ENCODE results near the gene CDH4. TPM values are rescaled to one million over a fixed set of nuclear protein-coding genes. Genes with fewer than 3 reads are reported as not detected.
"Not testable (repeated sequence)": the region's sequence is repeated elsewhere in the genome, so short reads cannot be mapped to it uniquely, and the experiment has no call there.

The CDH4 gene
- total RNA-seq, 1 experiment from 2014 or later: 0.12 TPM

- DNase-seq (ENCODE audit: low read depth): no peak
These were observed 720.8 kb downstream of the CDH4 start for GRCh38 chr20:61972636-61973508.

- no peak for DNase-seq (ENCODE audit: low read depth)
These were observed 721.7 kb downstream of the CDH4 start for GRCh38 chr20:61973515-61974356.

DNA sequence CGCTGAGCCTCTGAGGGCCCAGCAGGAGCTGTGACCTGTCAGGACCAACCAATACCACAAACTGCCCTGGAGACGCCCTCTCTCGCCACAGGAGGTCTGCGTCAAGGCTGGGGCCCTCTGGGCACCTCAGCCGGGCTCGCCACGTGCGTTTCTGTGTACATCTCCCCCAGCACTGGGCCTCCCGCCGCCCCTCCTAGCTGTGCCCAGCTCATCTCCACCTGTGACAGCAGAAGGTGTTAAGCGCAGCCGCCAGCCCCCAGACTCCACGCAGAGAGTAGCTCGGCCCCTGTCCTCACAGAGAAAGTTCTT is 722.2 kb downstream of the CDH4 start:
- DNase-seq (ENCODE audit: low read depth): no peak

DNA sequence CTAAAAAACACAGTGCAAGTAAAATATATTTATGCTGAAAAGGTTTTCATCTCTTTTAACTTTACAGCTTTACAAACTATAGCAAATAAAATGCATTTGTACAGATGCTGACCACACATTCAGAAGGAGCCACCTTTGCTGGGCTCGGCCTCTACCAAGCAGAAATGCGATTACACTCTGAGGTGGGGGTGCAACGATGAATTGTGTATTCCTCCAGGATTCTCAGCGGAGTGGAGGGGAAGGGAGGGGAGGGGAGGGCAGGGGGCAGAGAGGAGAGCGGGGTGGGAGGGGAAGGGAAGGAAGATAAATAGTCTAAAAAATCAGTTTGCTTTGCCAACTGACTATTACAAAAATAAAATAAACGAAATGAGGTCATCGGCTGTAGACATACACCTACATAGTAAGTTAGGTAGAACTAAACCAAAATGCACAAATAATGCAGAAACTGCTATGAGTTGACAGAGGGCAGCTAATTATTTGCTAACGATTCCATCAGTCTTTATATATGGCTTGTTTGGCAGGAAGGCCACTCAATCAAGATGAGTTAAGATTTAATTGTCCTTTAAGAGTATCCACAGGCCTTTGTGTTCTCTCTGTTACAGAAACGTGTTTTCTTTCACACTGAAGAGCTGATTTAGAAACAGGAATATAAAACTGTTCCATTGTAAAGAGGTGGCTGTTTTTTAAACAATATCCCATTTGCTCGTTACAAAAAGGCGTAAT is 723.5 kb downstream of the CDH4 start:
- DNase-seq (ENCODE audit: low read depth): no peak

DNA sequence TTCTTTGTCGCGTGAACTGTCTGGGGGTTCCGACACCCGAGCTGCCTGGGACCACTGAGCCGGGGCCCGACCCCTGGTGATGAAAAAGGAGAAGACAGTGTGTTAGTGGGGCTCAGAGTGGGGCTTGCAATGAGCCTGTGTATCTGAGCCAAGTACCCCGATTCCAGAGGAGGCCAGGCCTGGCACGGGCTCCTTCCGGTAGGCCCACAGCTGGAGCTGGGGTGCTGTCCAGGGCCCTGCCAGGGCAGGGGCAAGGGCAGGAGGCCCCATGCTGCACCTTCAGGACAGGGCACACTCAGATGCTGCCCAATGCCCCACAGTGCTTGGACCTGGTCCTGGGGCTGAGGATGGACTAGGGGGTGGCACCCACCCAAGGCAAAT is 724.2 kb downstream of the CDH4 start:
- no peak for DNase-seq (ENCODE audit: low read depth)

- no peak for DNase-seq (ENCODE audit: low read depth)
These were observed 724.8 kb downstream of the CDH4 start for GRCh38 chr20:61976644-61977418.

DNA sequence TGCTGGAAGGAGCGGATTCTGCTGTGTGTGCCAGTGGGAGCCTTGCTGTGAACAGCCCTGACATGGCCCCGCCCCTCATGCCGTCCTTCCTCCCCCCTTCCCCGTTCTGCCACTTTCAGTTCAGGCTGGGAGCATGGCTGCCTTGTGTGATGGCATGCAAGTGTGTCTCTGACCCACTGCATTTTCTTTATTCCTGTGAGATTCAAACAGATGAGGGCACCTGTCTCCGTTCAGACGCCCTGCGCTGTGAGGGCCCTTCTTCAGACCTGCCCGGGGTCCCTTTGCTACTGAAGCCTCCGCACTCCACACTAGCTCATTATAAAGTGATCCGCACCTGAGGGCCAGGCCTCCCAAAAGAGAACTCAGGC is 725.3 kb downstream of the CDH4 start:
- no peak for DNase-seq (ENCODE audit: low read depth)

DNA sequence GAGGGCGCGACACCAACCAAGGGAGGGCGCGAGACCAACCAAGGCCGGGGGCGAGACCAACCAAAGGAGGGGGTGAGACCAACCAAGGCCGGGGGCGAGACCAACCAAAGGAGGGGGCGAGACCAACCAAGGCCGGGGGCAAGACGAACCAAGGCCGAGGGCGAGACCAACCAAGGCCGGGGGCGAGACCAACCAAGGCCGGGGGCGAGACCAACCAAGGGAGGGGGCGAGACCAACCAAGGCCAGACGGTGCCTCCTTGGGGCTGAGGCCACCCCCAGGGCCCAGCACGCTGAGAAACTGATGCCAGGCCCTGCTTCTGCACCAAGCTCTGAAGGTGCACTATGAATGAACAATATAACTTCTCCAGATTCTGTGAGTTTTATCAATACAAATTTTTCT is 726.4 kb downstream of the CDH4 start:
- DNase-seq (ENCODE audit: low read depth): no peak

DNA sequence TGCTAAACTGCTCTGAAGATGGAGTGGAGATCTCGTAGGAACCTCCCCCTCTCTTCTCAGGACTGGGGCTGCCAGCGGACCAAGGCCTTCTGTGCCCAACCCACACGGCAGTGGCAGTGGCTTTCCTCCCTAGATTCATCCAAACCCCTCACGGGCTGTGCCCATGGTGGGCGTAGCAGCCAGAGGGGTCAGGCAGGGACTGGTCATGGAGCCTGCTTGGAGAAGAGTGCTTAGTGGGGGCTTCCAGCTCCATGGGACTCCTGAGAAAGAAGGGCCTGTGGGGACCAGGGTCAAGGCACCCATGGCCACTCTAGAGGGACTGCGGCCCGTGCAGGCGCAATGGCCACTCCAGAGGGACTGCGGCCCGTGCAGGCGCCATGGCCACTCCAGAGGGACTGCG is 727.0 kb downstream of the CDH4 start:
- DNase-seq (ENCODE audit: low read depth): no peak

DNA sequence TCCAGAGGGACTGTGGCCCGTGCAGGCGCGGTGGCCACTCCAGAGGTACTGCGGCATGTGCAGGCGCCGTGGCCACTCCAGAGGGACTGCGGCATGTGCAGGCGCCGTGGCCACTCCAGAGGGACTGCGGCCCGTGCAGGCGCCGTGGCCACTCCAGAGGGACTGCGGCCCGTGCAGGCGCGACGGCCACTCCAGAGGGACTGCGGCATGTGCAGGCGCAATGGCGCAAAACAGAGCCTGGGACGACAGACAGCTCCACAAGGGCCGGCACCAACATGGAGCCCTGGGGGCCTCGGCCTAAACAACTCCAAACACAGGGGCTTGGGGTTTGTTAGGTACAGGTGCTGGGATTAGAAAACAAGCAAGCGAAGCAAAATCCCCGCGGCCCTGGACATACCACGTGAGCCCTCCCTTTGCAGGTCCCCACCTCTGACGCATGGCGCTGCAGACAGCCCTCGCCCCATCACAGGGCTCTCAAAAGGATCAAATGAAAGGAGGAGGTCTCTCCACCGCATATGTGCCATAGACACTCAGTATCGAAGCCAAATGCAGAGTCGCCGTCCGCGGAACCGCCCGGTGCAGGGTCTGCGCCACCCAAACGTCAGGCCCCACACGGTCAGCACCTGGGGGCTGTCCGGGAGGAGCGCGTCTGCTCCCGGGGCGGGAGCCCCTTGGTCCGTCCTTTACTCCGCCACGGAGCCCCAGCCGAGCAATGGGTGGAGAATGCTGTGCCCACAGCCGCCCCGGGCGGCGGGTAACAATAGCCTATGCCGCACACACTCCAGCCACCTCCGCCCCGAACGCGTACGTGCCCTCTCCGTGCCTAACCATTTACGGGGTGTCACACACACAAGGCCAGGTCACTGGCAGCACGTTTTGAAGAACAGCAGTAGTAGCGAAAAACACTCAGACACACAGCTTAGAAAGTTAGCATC is 727.9 kb downstream of the CDH4 start:
- DNase-seq (ENCODE audit: low read depth): no peak

DNA sequence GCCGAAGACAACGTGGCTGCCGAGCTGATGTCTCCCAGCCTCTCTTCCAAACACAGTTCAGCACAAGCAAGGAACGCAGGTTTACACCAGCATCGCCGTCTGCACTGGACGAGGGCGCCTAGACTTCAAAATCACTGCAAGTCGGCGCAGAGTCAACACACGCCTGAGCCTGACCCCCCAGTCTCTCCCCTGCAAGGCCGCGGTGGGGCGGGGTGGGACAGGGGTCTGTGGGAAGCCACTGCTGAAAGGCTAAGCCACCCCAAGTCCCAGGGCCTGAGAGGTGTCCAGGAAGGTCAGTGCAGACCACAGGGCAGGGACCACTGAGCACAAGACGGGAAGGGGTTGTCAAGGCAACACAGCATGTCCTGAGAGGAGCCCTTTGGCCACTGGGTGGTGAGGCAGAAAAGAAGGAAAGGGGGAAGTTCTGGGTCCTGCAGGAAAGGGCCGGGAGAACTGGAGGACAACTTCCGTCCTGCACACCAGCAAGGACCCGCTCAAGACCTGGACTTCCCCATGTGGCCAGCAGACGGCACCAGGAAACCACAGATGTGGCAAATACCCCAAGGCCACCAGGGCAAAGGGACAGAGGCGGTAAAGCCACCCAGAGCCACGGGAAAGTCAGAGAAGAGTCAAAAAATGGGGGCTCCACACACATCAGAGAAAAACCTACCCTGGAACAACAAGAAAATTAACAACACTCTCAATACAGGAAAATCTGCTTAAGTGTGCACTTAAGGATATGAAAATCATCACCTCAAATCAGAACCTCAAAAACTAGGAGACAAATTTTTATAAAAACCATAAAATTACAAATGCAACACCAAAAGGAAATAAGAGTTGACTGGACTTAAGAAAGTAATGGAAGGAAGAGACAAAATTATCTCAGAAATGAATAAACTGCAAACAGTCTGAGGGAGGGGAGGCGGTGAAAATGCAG is 728.9 kb downstream of the CDH4 start:
- peak; percentile 37 for DNase-seq (ENCODE audit: low read depth)

DNA sequence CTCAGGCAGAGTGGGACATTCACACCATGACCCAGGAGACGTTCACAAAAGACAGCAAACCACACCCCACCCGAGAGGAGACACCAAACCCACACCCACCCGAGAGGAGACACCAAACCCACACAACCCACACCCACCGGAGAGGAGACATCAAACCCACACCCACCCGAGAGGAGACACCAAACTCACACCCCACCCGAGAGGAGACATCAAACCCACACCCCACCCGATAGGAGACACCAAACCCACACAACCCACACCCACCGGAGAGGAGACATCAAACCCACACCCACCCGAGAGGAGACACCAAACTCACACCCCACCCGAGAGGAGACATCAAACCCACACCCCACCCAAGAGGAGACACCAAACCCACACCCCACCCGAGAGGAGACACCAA is 729.6 kb downstream of the CDH4 start:
- not testable (repeated sequence) for DNase-seq (ENCODE audit: low read depth)

DNA sequence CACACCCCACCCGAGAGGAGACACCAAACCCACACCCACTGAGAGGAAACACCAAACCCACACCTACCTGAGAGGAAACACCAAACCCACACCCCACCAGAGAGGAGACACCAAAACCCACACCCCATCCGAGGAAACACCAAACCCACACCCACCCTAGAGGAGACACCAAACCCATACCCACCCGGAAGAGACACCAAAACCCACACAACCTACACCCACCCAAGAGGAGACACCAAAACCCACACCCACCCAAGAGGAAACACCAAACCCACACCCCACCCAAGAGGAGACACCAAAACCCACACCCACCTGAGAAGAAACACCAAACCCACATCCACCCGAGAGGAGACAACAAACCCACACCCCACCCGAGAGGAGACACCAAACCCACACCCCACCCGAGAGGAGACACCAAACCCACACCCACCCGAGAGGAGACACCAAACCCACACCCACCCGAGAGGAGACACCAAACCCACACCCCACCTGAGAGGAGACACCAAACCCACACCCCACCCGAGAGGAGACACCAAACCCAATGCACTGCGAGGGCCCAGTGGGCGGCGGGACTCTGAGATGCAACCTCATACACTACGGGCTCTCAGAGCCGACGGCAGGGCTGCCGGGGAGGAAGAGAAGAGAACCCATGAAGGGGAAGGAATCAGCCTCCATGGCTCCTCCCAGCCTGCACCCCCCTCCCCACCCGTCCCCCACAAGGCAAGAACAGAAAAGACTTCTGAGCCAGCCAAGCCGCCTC is 730.3 kb downstream of the CDH4 start:
- DNase-seq (ENCODE audit: low read depth): no peak

- DNase-seq (ENCODE audit: low read depth): no peak
These were observed 730.9 kb downstream of the CDH4 start for GRCh38 chr20:61982951-61983315.

DNA sequence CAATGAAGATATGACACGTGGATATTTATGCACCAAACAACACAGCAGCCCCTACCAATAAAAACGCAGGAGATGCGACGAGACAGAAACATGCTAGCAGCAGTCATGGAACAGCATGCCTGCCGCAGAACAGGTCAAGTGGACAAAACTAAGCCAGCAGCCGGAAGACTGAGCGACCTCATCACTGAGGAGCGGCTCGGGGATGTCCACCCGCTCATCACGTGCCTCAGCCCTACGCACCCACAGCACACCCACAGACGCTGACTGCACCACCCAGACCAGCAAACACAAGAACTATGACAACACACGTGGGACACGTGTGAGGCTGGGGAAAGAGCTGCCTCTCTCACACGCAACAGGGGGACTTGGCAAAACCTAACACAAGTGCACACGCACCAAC is 731.9 kb downstream of the CDH4 start:
- DNase-seq (ENCODE audit: low read depth): no peak

DNA sequence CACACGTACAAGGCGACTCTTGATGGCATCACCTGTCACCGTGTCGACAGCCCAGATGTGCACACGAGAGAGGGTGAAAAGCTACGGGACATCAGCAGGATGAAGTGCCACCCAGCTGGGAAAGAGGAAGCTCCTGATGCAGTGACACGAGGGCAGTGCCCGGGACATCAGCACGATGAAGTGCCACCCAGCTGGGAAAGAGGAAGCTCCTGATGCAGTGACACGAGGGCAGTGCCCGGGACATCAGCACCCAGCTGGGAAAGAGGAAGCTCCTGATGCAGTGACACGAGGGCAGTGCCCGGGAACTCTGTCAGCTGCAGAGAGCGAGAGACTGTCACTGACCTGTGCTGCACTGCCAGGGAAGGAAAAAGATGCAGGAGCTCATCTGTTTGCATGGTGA is 732.4 kb downstream of the CDH4 start:
- not testable (repeated sequence) for DNase-seq (ENCODE audit: low read depth)

DNA sequence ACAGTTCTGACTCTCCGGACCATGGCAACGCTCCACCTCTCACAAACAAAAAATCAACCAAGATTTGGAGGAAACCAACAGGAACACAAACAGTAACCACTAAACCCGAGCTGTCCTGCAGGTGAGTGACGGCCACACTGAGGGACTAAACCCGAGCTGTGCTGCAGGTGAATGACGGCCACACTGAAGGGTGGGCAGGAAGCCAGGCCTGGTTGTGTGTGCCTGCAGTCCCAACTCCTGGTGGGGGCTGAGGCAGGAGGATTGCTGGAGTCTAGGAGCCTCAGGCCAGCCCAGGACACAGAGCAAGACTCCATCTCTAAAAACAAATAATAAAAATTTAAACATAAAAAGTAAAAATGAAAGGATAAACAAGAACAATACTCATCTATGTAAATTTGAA is 733.0 kb downstream of the CDH4 start:
- DNase-seq (ENCODE audit: low read depth): no peak

GRCh38 chr20:61986762-61987321 is 734.8 kb downstream of the CDH4 start:
- no peak for DNase-seq (ENCODE audit: low read depth)

- no peak for DNase-seq (ENCODE audit: low read depth)
These were observed 736.6 kb downstream of the CDH4 start for GRCh38 chr20:61988665-61989064.

Data from RPMI7951 (cell line).